HG02885 (cell line): ENCODE results near the gene RUBCN.
"Not testable (repeated sequence)": the region's sequence is repeated elsewhere in the genome, so short reads cannot be mapped to it uniquely, and the experiment has no call there.

Experiments used
- ATAC-seq: cut with Tn5 transposase; IDR thresholded peaks from one replicate; pipeline ENCODE4 v1.9.1; 2021; ENCODE audit warnings: mild to moderate bottlenecking; ENCODE audit not compliant: unreplicated experiment, poor library complexity

The RUBCN gene

DNA sequence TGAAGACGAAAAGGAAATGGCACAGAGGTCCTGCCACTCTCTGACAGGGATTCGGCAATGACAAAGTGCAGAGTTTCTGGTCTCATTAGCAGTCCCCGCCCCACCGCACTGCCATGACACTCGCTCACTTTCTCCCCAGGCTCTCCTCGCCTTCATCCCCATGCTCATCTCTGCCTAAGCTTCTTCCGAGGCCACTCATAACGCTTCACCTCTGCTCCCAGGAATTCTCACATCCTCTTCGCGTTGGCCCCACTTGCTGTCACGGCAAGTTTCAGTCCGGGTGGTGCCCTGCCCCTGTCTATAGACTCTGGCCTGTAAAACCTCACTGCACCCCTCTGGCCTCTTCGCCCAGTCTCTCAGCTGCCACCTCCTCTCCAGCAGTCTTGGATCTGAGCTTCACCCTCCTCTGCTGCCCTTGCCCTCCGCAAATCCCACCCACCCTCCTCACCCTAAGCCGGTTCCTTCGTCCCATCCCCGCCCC is 654 bp downstream of the RUBCN start:
- ATAC-seq = no peak

DNA sequence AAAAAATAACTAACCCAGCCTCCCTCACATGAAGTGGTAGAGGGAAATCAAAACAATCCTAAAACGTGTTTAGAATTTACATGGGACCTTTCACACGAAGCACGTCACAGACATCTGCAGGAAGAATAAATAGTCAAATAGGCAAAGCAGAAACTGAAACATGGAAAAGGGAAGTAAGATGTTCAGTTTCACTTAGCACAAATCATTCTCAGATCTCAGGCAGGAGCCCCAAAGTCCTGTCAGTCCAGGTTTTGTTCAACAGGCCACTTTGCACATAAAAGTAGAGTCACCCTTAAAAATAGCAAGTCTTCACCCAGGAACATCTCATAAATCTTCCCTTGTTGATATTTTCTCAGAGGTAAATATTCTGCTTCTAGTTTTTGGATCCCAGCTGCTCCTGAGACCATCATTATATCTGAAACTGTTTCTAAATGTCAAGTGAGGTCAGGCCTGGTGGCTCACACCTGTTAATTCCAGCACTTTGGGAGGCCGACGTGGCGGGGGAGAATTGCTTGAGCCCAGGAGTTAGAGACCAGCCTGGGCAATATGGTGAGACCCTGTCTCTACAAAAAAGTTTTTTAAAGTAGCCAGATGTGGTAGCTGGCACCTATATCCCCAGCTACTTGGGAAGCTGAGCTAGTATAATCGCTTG is 1.9 kb downstream of the RUBCN start:
- peak; percentile 41 for ATAC-seq

DNA sequence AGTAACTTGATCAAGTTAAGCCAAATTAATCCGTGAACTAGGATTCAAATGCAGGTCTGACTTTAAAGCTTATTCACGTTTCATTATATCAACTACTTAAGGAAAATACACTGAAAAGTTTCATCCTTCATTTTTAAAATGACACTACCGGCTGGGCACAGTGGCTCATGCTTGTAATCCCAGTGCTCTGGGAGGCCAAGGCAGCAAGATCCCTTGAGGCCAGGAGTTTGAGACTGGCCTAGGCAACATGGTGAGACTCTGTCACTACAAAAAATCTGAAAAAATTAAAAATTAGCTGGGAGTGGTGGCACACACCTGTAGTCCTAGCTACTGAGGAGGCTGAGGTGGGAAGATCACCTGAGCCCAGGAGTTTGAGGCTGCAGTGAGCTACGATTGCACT is 3.7 kb downstream of the RUBCN start:
- ATAC-seq = no peak

DNA sequence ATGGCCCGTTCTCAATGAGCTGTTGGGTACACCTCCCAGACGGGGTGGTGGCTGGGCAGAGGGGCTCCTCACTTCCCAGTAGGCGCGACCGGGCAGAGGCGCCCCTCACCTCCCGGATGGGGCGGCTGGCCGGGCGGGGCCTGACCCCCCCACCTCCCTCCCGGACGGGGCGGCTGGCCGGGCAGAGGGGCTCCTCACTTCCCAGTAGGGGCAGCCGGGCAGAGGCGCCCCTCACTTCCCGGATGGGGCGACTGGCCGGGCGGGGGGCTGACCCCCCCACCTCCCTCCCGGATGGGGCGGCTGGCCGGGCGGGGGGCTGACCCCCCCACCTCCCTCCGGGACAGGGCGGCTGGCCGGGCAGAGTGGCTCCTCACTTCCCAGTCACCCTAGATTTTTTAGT is 5.2 kb downstream of the RUBCN start:
- ATAC-seq = not testable (repeated sequence)

DNA sequence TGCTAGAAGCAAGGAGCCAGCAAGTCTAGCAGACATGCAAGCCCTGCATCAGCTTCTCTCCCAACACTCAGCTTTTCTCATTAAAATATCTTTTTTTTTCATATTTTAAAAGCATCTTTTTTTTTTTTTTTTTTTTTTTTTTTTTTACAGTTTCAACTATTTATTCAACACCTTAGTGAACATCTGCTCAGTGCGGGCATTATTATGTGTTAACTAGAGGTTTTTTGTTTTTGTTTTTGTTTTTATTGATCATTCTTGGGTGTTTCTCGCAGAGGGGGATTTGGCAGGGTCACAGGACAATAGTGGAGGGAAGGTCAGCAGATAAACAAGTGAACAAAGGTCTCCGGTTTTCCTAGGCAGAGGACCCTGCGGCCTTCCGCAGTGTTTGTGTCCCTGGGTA is 5.9 kb downstream of the RUBCN start:
- not testable (repeated sequence) for ATAC-seq

DNA sequence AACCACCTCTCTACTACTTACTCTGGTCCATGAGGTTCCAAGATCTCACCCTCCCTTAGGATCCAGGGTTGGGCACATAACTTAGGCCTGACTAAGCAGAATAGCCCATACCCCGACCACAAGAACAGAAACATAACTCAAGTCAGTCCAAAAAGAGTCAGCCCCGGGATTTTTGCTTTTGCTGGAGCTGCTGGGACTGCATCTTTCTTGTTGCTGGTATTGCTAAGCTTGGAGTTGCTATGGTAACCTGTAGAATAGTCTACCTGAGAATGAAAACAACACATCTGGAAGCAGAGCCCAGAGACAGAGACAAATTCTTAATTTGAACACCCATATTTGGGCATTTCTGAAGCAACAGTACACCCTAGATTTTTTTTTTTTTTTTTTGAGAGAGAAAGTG is 6.5 kb downstream of the RUBCN start:
- ATAC-seq = no peak

DNA sequence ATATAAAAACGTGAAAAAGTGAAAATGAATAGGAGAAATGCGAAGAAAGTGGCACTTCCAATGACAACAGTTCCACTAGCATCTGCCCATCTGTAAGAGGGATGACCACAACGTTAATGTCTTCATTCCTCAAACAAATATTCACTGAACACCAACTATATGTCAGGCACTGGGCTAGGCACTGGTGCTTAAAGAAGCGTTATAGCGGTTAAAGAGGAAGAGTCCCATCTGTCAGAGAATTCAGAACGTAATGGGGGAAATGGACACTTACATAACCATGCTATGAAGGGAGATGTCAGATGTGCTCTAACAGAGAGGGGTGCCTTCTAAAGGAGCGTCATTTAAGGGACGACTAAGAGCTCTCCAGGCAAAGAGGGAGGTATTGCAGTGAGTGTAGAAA is 8.2 kb downstream of the RUBCN start:
- no peak for ATAC-seq

DNA sequence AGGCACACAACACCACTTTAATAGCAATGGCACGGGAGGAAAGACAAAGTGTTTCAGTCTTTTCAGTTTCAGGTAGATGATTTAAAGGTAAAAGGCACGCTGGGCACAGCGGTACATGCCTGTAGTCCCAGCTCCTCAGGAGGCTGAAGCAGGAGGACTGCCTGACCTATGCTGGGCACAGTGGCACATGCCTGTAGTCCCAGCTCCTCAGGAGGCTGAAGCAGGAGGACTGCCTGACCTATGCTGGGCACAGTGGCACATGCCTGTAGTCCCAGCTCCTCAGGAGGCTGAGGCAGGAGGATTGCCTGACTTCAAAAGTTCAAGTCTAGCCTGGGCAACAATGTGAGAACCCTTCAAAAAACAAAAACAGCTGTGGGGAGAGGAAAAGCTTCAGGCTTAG is 8.8 kb downstream of the RUBCN start:
- not testable (repeated sequence) for ATAC-seq

DNA sequence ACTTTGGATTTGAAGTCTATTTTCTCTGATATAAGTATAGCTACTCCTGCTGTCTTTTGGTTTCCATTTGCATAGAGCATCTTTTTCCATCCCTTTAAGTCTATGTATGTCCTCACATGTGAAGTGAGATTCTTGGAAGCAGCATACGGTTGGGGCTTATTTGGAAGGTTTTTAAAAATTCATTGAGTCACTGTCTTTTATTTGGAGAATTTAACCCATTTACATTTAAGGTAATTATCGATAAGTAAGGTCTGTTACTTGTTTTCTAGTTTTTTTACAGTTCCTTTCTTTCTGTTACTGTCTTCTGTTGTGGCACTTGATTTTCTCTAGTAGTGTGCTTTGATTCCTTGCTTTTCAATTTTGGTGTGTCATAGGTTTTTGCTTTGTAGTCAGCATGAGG is 14.0 kb downstream of the RUBCN start:
- ATAC-seq = no peak

DNA sequence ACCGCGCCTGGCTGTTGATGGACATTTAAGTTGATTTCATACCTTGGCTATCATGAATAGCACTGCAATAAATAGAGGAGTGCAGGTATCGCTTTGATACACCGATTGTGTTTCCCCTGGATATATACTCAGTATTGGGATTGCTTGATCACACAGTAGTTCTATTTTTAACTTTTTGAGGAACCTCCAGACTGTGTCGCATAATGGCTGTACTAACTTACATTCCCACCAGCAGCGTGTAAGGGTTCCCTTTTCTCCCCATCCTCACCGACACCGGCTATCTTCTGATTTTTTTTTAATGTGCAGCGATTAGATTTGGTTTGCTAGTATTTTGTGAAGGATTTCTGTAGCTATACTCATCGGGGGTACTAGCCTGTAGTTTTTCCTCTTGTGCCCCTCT is 16.0 kb downstream of the RUBCN start:
- no peak for ATAC-seq

DNA sequence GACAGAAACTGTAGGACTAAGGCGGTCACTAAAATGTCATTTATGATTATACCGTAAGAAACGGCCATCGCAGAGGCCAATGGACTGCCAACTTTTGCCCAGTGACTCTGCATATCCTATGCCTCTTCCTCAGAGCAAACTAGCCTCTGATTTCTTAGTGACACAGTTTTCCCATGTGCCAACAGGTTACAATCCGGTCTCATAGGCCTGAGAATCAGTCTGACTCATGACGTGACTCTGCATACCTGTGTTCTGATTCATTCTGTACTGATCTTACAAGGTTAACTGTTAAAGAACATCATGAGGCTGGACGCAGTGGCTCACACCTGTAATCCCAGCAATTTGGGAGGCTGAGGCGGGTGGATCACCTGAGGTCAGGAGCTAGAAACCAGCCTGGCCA is 17.8 kb downstream of the RUBCN start:
- ATAC-seq = no peak

DNA sequence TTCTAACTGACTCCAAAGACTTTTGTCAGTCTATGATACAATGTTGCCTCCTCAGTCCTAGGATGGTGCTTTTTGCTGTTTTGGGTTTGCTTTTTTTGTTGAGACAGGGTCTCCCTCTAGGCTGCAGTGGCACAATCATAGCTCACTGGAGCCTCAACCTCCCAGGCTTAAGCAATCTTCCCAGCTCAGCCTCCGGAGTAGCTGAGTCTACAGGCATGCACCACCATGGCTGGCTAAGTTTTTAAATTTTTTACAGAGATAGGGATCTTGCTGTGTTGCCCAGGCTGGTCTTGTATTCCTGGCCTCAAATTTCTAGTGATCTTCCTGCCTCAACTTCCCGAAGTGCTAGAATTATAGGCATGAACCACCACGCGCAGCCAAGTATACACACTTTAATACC is 22.5 kb downstream of the RUBCN start:
- ATAC-seq = no peak

DNA sequence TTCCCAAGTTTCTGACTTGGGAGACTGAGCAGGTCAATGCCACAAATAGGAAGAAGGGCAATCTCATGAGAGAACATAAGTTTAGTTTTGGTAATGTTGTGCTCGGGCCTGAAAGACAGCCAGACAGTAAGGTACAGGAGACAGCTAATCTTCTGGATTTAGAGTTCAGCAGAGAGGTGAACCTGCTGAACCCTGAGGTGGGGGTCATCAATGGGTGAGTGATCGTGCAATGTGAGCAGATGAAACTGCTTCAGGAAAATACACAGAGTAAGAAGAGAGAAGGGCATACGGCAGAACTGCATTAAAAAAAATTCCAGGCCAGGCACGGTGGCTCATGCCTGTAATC is 23.3 kb downstream of the RUBCN start:
- ATAC-seq = no peak

DNA sequence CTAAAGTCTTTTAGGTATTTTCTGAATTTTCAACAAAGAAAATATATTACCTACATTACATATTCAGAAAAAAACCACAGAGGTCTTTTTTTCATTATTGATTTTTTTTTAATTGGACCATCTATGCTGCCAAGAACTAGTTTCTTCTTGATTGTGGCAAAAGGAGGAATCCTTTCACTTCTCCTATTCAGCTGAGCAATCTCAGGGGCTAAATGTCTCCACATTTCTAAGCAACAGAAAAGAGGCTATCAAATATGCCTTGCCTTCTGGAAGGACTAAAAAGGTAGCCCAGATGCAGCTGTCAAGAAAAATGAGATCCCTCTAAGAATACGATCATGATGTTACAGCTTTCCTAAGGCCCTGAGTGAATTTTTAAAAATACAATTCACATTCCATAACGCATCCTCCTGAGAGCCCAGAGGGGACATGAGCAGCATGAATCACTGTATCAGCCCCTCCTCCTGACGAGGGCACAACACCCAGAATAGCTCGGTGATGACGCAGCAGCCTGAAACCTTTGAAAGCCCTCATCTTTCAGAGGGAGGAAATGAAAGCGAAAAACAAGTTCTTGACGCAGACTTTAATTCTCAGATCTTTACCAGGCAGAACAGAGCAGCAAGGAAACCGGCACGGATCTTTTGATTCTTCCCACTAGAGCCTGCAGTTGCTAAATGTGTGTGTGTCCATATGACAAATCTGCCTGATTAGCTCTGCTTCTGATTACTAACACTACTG is 24.6 kb downstream of the RUBCN start:
- ATAC-seq = peak; percentile 92

DNA sequence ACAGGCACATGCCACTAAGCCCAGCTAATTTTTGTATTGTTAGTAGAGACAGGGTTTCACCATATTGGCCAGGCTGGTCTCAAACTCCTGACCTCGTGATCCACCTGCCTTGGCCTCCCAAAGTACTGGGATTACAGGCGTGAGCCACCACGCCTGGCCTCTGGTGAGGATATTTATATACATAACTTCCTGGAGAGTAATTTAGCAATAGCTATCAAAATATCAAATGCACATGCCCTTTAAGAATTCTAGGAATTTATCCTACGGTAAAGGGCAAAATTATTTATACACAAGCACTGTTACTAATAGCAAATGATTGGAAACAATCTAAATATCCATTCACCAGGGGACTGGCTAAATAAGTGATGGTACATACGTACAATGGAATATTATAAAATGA is 25.7 kb downstream of the RUBCN start:
- ATAC-seq = not testable (repeated sequence)

DNA sequence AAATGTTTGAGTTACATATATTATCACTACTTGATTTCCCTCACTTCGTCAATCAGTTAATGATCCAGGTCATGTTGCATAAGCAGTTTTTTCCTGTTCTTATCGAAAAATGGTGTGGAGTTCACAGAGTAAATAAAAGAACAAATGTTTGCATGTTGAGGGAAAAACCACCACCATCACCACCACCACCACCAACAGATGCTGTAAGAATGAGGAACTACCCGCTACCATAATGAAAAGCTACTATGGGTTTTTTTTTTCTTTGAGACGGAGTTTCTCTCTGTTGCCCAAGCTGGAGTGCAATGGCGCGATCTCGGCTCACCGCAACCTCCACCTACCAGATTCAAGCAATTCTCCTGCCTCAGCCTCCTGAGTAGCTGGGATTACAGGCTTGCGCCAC is 27.6 kb downstream of the RUBCN start:
- ATAC-seq = no peak

DNA sequence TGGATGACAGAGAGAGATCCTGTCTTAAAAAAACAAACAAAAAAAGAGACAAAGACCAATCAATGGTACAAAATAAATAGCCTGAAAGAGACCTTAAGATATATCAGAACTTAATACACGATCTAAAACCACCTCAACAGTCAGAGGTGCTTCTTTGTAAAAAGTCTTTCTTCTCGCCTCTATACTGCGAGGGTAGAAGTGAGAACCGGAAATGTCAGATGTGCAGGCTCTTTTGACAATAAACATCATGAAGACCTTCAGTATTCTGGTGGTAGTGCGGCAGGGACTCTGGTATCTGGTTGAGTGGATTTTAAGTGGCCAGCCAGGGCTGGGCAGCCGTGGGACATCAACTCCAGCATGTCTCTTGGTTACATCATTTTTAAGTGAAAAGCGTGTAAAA is 30.0 kb downstream of the RUBCN start:
- no peak for ATAC-seq

DNA sequence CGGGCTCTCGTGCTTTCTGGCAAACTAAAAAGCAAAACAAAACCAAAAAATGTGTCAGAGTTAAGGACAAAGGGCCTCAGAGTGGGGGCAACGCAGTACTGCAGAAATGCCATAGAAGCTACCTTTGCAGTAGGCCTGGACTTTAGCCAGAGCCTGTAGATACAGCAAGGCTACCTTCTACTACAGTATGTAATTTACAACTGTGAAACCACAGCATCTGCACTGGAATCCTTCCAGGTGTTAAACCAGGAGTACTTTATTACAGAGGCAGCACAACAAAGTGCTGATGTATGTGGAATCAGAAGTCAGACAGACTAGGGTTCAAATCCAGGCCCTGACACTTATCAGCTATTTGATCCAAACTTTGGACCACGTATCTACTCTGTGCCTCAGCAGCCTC is 34.9 kb downstream of the RUBCN start:
- no peak for ATAC-seq

DNA sequence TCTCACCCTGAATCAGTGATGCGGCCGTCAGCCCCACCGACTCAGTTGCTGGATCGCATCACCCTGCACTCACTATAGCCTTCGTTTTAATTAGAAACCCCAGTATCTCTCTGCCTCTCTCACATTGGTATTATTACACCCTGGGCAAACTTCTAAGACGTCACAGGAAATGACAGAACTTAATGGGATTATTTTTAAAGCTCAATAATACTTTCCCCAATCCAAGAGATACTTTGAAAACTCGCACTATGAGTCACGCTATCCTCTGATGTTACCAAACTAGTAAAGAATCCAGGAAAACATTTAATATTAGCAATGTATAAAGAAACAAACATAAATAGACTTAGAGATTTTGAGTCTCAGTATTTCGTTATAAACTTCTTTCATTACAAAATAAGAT is 36.6 kb downstream of the RUBCN start:
- ATAC-seq = no peak

DNA sequence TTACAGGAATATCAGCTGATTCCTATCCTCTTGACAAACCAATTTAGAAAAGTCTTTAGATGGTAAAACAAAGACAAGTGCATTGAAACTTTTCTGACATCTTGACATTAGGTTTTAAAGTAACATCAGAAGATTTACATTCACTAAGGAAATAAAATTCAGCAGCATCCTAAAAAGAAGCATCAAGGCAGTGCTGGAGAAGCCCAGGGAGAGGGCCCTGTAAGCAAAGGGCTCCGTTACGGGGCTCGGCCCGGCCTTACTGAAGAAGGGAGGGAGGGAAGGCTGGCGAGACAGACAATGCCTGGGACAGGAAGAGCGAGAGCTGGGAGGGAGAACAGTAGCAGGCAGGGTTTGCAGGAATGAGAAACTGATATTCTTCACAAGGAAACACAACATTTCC is 39.3 kb downstream of the RUBCN start:
- ATAC-seq = no peak

DNA sequence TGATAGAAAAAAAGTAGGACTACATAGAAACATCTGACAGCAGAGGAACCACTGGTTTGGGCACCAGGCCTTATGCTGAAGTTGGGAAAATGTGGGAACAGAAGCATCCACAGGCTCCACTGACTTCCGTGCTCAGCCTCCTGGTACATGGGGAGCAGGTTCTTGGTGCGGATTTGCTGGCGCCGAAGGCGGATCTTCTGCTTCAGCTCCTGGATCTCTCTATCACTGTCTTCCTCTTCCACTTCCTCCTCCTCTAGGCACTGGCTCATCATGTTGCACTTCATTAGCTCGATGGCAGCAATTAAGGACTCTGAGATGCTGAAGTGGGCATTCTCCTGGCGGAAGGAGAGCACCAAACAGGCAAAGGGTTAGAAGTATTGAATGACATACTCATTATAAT is 42.5 kb downstream of the RUBCN start:
- no peak for ATAC-seq

DNA sequence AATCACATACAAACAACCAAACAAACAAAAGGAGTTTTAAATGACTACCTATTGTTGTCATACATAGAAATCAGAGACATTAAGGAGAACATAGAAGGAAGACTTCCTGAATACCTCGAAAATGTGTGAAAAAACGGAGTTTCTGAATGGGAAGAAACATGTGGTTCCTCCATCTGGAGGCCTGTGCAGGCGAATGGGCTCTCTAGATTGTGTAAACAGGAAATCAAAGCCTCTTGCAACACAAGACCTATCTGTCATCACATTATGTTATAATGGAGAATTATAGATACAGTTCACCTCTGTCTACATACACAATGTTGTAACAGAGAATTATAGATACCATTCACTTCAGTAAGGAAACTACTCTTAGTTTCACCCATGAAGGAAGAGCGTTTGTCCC is 44.1 kb downstream of the RUBCN start:
- no peak for ATAC-seq
